Adrenal gland (tissue), 12 donors: ENCODE measurements around the gene TP53TG3D. TPM values are rescaled to one million over a fixed set of nuclear protein-coding genes. Genes with fewer than 3 reads are reported as not detected.
"Not testable (repeated sequence)": the region's sequence is repeated elsewhere in the genome, so short reads cannot be mapped to it uniquely, and the experiment has no call there.

ENCODE experiments used
- DNase-seq, 7 donors: peaks; one replicate each; pipeline ENCODE4 v3.0.0-alpha.2; 2019 to 2020
- H3K27ac ChIP-seq, 5 donors: fragments of 200-600 bp; sonication (generic) in 4 of 5; 1 replicate in 3 of 5; 2 replicates in 2 of 5; pipeline versions ENCODE4 v1.5.1 to v1.8.0; 2016 to 2020; ENCODE audit warnings: mild to moderate bottlenecking in 1 of 5
- H3K27me3 ChIP-seq: fragments of 200-600 bp; 2 replicates; pipeline ENCODE4 v1.8.0; 2021
- H3K36me3 ChIP-seq, 2 donors: fragments of 200-600 bp; replicated peaks in 1 of 2; 1 replicate in 1 of 2; 2 replicates in 1 of 2; pipeline versions ENCODE4 v1.5.1 to v1.8.0; 2018 to 2022
- H3K4me1 ChIP-seq, 2 donors: fragments of 200-600 bp; replicated peaks in 1 of 2; 1 replicate in 1 of 2; 2 replicates in 1 of 2; pipeline versions ENCODE4 v1.5.1 to v1.8.0; 2018 to 2021
- H3K4me3 ChIP-seq, 4 donors: fragments of 200-600 bp; sonication (generic) in 3 of 4; one replicate each; pipeline ENCODE4 v1.5.1; 2016 to 2018
- H3K9me3 ChIP-seq, 3 donors: fragments of 200-600 bp; sonication (generic) in 1 of 3; replicated peaks in 1 of 3; 1 replicate in 2 of 3; 2 replicates in 1 of 3; pipeline versions ENCODE4 v1.5.1 to v1.8.0; 2016 to 2021
- WGBS, 4 donors: extraction: QIAGEN DNeasy Blood & Tissue Kit in 2 of 4; methylation state at CpG; one replicate each; pipeline versions ENCODE4 v1.1.5 to v1.1.7; 2013 to 2017; 5-methylcytosine and 5-hydroxymethylcytosine counted together
- intact Hi-C, 2 donors: fragments of 100-400 bp; cut with DNase I; formaldehyde crosslinking; loops; one replicate each; pipeline versions ENCODE4 v1.14.1 to v1.15.0; 2022 to 2023
- polyA plus RNA-seq, 3 donors: library from polyadenylated mRNA; stranded (reverse); fragments of 200-250 nt in 2 of 3; fragments of 350-450 nt in 1 of 3; fragmentation: Illumina TruSeq in 1 of 3; extraction: RNeasy Lipid Tissue Mini Kit (QIAGEN cat#74804) in 1 of 3; gene quantifications; one replicate each; pipeline ENCODE4 v1.2.3, GENCODE V29; 2013 to 2014
- small RNA-seq, 2 donors: library from RNA; depleted of rRNA; stranded (forward); fragments of <200 nt; gene quantifications; one replicate each; pipeline ENCODE3, GENCODE V24; 2016
- total RNA-seq, 9 donors: library from RNA; depleted of rRNA in 4 of 9; stranded (reverse); fragments of >200 nt in 4 of 9; fragments of 120-200 nt in 1 of 9; fragmentation: NEBNext Ultra II Directional in 1 of 9; extraction: Animal tissue kit (Norgen Biotek cat#: 25700) in 1 of 9; gene quantifications; one replicate each; pipeline versions ENCODE4 v1.1.0 to v1.2.4, GENCODE V29; 2013 to 2023
- donor health status: healthy with polysubstance abuse.
- donor health status: Bipolar disorder and iron deficiency.
- donor health status: DM: yes; HTN: yes; CAD: no.
- donor health status: DM: no; HTN: no; CAD: no.
- donor health status: DM: no; HTN: no; CAD: no.
- donor health status: DM: yes; HTN: yes; CAD: no.

The TP53TG3D gene
- total and polyA plus RNA-seq, 12 donors = 0.27 to 0.60 (median 0.41) TPM; not detected in 8

DNA sequence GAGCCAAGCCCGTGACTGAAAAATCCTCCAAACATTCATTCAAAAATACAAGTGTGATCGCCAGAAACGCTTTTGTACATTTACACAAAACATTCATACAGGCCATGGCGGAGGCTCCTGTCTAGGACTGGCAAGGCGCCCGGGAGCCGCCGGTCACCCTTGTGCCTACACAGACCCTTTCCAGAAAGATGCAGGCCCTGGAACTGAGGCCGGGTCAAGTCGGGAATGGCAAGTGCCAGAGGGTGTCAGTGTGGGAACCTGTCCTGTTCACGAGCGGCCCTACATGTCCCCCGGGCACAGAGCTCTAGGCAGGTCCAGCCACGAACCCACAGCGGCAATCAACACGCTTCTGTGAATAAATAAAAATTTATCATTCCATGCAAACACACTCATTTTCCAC, 36.1 kb downstream of the TP53TG3D start:
- H3K9me3 ChIP-seq, H3K4me1 ChIP-seq, H3K4me3 ChIP-seq, H3K27ac ChIP-seq, H3K27me3 ChIP-seq, H3K36me3 ChIP-seq, intact Hi-C loops: not testable (repeated sequence)
- 84 to 88% methylated on average over 6 to 7 of the region's 16 CpGs; no CpG with 5 or more reads in 2 of the 4 donors for WGBS, 4 donors
- DNase-seq = peak in 1 of 7 donors; percentile 6

- DNase-seq, intact Hi-C loops, H3K4me3 ChIP-seq, H3K36me3 ChIP-seq, H3K4me1 ChIP-seq, H3K27ac ChIP-seq, H3K27me3 ChIP-seq, H3K9me3 ChIP-seq: not testable (repeated sequence)
- no CpG with 5 or more reads among the region's 4 CpGs for WGBS, 4 donors
These were observed 49.7 kb downstream of the TP53TG3D start for GRCh38 chr16:32302776-32303175.

Small RNAs within 50 kb of the gene (small RNA-seq; reads per million reads assigned to genes)
- gene AC133485.1 (0 reads per million in 2 donors), gene AC140878.1 (0 reads per million in 2 donors)
